Ecto neural progenitor cell (in vitro differentiated cells): ENCODE measurements around the gene CCER1.
A peak's percentile ranks its signal among the peaks of the same experiment; 100 is the strongest.

Experiments used
- DNase-seq: peaks from one replicate; pipeline ENCODE4 v3.0.0-alpha.2; 2018; ENCODE audit warnings: low spot score

CCER1 gene

DNA sequence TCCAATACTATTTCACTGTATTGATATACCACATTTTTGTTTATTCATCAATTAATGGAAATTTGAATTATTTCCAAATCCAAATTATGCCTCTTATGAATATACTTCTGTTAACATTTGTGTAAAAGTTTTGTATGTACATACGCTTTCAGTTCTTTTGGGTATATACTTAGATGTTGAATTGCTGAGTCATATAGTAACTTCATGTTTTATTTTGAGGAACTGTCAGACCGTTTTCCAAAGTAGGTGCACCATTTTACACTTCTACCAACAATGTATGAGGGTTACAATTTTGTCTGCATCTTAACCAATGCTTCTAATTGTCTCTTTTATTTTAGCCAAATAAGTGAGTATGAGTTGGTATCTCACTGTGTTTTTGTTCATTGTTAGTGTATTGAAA, 10.2 kb upstream of the CCER1 start:
- DNase-seq, result no peak

DNA sequence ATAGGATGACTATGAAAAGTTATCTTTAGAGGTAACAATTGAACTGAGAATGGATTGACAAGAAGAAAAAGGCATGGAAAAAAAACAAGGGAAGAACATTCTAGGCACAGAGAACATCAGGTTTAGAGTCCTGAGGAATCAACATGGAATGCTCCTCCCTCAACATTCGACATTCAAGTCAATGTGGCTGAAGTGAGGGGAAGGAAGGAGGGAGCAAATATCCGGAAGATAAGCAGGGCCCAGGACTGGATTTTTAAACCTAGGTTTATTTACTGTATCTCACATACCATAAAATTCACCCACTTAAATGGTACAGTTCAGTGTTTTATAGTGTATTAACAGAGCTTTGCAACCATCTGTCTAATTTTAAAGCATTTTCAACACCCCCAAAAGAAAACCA, 9.6 kb upstream of the CCER1 start:
- DNase-seq, result no peak

DNA sequence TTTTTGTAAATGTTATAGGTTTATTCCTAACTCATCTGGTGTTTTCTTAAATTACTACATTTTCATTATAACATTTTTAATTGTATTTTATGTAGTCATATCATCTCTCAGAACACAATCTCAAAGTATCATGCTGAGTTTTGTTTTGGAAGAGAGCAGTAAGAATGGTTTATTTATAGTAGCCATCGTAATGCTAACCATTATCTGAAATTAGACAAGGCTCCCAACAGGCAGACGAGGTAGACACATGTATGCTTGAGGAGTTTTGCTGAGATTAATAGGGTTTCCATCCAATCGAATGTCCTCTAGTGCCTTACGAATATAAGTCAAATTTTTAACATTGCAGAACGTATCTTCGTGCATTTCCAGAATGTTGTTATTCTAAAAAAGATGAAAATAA, 9.0 kb upstream of the CCER1 start:
- no peak for DNase-seq

DNA sequence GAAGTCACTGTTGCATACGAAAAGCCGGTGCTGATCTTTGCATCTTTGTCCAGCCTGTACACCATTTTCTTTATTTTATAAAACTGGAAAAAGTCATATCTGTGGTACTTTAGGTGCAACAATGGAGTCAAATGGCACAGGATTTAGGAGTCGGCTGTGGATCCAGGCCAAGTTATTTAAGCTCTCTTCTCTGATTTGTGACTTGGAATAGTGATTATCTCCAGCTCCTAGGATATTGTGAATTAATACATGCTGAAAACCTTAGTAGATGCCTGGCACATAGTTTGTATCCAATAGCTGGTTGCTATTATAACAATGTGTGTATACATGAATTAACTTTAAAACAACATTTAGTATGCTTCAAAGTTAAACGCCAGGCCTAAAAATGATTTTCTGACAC, 6.2 kb upstream of the CCER1 start:
- no peak for DNase-seq

DNA sequence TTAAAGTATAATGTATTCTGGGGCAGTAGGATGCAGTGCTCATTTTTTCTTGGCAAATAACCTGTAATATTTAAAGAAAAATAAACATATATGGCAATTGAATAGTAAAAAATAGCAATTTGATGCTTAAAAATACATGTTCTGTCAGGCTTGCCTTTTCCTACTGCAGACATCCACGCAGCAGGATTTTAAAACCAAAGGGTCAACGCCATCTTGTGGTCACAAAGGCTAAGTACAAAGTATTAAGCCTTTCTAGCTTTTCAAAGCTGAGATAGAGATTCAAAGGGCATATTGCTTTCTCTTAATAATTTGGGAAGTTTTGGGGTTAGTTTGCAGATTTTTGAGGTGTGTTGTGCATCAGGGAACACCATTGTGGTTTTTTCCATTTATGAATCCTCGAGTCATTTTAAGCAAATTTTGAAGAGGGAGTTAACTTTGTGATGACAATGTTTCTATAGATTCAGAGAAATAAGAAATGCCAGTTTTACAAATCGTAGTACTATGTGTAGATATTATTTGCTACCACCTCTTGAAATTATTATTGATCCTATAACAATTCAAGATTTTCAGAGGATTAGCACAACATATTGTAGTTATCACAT, 4.7 kb upstream of the CCER1 start:
- no peak for DNase-seq

DNA sequence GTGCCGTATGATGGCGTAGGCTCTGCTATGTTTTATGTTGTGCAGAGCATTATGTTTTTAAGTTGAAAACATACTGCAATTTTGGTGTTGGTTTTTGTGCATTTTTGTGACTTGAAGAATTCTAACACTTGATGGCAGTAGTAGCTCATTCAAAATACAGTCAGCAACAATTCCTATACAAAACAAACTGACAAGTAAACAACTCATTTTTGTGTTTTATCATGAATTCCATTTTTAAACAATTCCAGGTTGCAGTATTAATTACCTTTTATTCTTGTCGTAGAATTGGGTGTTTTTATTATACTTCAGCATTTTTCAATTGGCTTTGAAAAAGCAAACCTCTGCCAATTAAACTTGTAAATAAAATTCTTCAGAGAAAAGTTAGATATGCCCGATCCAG, 4.1 kb upstream of the CCER1 start:
- DNase-seq, result no peak

DNA sequence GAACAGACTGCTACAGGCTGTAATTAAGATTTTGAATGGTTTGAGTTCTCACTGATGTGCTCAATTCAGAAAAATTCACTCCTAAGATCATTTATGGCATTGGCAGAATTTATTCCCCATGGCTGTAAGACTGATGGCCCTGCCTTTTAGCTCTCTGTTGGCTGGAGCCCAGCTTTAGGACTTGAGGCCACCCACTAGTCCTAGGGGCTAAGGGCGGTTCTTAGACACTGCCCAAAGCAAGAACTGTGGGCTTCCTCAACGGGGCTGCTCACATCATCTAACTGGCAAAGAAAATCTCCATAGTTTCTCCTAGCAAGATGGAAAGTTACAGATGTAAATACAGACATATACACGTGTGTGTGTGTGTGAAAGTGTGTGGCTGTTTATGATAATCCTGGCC, 3.4 kb upstream of the CCER1 start:
- DNase-seq, result no peak

DNA sequence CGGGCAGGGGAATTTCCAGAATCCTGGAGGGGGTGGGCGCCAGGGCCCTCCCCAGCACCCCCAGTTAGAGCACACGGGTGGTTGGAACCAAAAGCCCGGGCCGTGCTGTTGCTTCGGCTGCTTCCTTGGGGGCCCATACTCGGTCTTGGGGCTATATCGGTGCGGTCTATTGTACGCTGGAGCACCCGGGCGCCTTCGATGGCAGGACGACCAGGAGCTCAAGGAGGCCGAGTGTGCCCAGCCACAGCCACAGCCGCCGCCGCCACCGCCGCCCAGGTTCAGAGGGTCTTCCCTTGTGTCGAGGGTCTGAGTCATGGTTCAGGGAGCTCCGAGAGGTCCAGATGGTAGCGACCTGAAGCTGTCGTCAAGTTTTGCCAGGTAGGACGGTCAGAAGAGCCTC, 548 bp downstream of the CCER1 start:
- DNase-seq, result no peak

DNA sequence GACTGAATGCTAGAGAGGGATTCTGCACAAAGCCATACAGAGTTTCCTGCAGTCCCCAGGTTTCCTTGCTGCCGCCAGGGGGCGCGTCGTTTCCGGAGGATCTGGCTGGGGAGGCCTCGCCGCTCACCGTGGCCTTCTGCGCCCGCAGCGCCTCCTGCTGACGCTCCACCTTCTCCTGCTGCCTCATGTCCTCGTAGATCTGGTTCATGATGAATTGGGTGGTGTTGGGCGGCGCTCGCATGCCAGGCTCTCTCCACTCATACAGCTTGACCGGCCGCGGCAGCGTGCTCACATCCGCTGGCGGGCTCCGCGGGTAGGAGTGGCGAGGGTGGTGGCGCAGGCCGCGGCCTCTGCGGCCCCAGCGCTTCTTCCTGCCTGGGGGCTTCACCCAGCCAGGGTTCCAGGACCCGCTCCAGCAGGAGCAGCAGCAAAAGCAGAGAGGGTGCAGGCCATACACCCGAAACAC, 987 bp downstream of the CCER1 start:
- DNase-seq, result peak; percentile 67

DNA sequence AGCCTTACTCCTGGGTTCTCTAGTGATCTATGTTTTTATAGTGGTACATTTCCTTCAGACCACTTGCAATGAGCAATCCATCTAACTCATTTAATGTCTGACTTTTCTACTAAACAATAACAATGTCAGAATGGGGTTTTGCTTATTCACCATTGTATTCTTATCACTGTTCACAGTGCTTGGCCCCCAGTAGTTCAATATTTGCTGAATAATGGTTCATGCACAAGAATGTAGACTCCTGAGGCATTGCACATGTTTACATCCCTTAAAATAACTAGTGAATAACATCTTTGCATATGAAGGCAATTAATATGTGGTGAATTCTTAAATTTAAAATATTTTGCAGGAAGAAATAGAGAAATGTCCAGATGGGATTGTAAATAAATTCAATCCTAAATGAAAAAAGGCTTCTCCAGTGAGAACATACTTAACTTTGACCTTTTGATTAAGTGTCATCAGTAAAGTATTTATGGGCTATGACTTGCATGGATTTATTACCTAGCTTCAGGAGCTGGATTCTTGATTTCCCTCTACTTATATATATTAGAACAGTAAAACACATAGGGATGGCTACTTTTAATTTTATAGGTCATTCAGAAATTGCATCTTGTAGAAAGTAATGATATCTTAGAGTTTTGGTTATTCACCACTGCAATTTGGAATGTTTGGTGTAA, 3.4 kb downstream of the CCER1 start:
- no peak for DNase-seq

DNA sequence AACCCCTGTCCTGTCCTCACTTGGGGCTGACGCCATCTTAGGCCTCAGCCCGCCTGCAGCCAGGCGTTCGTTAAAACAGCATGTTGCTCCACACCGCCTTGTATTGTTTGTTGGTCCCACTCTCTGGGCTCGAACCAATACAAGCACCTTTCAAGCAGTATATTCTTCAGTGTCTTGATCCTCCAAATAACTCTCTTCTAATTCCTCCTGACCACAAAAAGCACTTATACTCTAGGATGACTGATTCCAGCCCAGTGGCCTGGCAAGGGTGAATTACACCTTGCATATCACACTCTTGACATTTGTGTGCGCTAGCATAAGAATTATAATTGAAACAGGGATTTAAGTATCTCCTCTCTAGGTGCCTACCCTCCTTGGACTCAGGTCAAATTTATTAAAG, 7.1 kb downstream of the CCER1 start:
- DNase-seq, result no peak

DNA sequence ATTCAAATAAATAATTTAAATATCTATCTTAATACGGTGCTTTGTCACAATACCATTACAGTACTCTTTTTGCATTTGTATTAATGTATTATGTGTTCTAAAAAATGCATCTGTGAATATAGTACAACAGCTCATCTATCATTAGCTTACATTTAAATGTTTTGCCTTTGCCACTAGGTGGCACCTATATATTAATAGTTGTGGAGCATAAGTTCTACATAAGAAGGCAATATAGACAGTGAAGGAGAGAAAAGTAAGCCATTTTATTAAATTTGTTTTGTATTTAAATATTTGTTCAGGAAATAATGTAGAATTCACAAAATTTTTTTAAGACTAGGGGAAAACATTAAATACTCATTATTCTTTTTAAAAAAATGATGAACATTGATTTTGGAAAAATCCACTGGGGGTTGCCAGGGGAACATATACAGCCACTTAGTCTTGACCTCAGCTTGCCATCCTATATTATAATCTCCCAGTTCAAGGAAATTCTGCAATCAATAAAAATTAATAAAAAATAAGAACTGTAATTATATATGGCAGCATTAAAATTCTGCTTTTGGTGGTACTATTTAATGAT, 9.8 kb downstream of the CCER1 start:
- no peak for DNase-seq

DNA sequence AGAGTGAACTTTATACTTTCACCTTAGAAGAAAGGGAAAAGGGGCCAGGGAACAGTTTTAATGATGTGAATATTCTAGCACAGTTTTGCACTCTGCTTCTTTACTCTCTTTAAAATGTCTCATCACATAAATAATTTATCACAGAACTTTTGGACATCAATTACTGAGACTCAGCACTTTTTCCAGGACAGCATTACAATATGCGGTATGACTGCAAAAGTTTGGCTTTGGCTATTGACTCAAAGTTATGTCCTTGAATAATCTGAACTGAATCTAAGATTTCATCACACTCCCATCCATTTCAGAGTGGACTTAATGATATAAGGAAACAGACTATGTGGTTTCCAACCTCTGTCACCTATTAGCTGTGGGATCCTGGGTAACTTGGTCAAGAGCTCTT, 11.7 kb downstream of the CCER1 start:
- DNase-seq, result no peak

DNA sequence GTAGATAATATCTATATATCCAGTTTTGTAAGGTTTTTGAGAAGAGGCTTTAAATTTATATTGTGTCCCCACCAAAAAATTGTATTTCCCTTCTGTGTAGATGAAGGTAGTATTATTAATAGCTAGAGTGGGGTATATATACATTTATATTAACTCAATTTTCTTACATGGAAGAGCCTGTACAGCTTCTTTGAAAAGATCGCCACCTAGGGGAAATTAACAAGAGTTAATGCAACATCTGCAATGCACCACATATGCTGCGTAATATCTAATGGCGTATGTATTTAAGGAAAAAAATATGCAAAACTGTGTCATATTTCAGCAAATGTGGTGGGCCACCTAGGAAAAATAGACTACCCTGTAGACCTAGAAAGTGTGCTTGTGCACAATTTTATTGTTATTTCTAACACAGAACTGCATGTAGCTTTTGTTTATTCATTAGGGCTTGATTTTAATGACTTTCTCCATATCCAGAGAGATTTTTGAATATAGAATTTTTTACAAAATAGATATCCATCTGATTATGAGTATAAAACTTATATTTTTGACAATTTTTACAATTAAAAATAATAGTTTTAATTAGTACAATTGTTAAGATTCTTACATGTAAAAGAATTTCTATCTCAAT, 14.0 kb downstream of the CCER1 start:
- DNase-seq, result no peak

DNA sequence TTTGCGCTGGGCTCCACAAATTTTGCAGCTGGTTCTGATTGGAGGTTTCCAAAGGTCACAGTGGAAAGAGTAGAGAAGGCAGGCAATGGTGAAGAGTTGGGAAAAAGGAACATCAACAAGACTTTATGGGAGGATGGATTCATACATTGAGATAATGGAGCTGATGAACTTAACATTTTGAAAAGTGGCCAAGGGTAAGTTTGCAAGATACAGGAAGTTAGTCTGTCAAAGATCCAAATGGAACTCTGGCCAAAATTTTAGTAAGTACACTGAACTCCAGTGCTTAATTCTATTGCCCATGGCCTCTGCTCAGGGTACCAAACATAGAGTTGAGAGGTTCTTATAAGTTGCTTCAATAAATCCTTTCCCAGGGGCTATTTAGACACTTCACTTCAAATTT, 15.6 kb downstream of the CCER1 start:
- no peak for DNase-seq

DNA sequence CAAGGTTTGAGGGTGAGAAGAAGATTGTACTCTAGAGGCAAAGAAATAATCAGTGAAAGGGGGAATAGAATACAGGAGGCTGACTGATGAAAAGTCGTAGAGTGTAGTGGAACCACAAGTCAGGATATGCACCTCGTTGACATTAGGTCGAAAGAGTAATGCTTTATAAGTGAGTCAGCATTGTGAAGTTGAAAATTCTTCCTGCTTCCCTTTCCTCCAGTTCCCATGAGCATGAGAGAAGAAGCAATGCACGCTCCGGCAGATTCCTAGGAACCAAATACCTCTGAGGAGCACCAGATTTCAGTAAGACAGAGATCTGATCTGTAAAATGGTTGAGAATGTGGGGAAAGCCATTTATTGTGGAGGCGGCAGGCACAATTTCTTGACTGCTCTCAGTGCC, 16.5 kb downstream of the CCER1 start:
- no peak for DNase-seq

DNA sequence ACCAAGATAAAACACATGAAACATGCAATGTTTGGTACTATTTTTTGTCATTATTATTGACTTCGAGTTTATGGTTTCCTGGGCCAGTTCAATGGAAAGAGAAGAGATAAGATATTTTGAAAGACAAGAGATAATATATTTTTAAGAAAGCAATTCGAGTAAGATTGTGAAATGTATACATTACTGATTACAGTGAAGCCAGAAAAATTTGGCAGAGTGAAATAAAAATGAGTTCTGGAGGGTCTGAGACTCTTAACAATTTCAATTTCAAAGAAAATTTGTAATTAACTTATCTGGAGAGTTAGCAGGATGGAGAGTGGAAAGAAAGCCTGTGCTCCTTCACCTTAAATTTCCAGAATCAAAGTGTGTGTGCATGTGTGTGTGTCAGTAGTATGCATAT, 17.3 kb downstream of the CCER1 start:
- no peak for DNase-seq

DNA sequence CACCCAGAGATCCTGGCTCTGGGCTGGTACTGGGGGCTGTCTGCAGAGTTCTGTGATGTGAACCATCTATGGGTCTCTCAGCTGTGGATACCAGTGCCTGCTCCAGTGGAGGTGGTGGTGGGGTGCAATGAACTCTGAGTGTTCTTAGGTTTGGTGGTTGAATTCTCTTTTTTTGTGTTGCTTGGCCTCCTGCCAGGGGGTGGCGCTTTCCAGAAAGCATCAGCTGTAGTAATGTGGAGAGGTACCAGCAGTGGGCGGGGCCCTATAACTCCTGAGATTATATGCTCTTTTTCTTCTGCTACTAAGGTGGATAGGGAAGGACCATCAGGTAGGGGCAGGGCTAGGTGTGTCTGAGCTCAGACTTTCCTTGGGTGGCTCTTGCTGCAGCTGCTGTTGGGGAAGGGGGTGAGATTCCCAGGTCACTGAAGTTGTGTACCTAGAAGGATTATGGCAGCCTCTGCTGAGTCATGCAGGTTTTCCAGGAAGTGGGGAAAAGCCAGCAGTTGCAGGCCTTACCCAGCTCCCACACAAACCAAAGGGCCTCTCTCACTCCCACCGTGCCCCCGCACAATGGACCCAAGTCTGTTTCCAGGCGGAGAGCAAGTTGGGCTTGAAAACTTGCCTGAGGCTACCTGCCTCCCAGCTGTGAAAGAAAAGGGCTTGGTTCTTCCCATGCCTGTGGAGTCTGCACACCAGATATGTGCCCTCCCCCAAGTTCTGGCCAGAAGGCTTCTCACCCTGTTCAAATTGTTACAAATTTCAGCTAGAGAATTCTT, 18.6 kb downstream of the CCER1 start:
- DNase-seq, result no peak

DNA sequence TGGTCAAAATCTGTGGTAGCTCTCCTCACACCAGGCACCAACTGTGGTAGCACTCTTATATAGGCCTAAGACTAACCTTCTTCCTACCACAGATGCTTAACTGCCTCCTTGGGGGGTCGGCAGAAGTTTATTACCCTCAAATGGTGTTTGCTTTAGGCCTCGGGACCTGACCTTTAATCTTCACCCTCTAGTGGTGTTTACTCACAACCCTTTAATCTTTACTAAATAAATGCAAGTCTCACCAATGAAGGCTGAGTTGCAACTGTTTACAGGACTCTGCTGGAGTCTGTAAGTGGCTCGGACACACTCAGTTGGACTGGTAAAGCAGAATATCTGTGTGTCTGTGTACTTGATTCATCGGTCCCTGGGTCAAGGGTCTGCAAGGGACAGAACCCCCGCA, 29.4 kb downstream of the CCER1 start:
- DNase-seq, result no peak

DNA sequence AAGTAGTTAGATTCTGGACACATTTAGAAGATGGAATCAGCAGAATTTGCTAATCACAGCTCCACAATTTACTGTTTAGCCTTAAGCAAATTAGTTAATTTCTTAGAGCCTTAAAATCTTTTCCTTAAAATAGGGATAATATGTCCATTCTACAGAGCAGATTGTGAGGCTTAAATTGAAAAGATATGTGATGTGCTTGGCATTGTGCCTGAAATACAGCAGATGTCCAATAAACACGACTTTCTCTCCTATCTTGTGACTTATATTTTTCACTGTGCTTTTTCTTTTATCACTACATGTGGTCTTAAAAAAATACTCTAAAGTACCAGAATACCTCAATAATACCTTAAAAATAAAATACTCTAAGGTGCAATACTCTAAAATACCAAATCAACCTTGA, 30.6 kb downstream of the CCER1 start:
- DNase-seq, result no peak

DNA sequence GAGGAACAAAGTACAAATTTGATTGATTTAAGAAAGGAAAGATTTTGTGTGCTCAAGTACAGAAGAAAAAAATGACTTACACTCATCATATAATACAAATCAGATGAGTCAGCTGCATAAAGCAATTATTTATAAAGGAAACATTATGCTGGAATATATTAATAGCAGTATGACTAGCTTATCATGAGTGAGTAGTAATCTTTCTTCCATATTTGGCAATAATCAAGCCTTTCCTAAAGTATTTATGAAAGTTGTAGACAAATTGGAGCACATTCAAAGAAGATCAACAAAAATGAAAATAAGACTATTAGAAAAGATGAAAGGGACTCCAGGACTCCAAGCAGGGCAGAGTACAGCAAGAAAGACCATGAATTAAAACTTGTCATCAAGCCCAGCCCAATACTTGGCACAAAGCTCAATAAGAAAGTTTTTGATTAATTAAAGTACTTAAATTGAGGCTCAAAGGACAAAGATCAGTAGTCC, 32.8 kb downstream of the CCER1 start:
- no peak for DNase-seq

DNA sequence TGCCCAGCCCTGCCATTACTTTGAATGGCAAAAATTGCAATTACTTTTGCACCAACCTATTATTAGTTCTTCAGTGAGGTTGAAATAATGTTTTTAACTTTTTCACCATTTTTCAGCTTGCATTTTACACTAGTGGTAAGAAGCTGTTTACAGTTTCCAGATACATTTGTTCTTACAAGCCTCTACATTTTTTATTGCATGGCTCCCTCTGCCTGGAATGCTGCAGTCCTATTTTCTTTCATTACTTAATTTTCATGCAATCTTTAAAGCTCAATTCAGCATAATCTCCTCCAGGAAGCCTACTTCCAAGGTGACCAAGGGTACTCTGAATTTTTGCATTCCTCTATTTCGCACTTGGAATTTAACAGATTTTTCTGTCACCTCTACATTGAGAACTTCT, 33.4 kb downstream of the CCER1 start:
- DNase-seq, result no peak

DNA sequence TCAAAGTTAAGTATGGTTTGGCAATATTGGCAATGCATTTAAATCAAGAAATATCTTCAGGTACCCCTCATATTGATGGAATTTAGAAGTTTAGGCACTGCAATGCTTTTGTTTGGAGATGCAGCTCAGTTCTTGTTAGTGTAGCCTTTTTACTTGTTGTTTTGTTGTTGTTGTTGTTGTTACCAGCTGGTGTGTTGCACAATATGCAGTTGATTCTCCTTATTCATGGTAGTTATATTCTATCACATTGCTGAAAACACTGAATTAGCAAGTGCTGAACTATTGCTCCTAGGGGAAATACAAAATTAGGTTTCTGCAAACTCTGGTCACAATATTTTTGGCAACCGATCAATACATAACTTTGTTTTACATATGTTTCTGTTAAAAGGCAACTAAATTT, 34.8 kb downstream of the CCER1 start:
- no peak for DNase-seq
